GM18909 (cell line): ENCODE results near the gene FAM219A.

Experiments used
- ATAC-seq: cut with Tn5 transposase; IDR thresholded peaks from one replicate; pipeline ENCODE4 v1.9.1; 2021; ENCODE audit warnings: mild to moderate bottlenecking; ENCODE audit not compliant: unreplicated experiment, poor library complexity

FAM219A gene

DNA sequence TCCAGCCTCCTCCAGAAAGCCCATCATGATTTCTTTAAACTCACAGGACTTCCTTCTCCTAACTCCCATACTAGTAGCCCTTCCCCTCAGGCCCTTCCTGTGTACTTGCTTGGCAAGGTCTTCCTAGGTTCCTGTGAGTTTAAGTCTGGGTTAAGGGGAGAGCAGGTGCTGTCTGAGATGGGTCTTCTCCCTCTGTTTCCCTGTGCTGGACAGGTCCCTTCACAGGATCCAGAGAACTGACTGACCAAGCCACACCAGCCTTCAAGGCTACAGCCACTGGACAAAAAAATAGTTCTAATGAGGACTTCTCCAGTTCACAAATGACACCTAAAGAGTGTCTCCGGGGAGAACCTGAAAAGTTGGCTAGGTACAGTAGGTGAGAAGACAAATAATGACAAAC is 52.2 kb downstream of the FAM219A start:
- ATAC-seq: no peak

DNA sequence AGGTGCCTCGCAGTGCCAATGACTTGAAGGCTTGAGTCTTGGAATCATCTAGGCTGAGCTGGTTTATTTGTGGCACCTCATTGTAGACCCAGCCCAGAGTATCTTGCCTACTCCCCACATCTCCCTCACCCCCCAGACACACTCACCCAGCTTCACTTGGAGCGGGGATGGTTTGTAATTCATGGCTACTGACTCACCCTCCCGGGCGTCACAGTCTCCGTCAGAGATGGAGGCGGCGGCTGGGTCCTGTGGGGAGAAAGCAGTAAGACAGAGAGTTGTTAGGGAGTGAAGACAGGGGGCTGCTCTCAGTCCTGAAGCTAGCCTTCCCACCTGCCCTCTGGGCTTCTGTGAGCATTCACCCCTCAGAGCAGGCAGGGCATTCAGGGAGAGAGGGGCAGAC is 52.7 kb downstream of the FAM219A start:
- ATAC-seq: no peak

DNA sequence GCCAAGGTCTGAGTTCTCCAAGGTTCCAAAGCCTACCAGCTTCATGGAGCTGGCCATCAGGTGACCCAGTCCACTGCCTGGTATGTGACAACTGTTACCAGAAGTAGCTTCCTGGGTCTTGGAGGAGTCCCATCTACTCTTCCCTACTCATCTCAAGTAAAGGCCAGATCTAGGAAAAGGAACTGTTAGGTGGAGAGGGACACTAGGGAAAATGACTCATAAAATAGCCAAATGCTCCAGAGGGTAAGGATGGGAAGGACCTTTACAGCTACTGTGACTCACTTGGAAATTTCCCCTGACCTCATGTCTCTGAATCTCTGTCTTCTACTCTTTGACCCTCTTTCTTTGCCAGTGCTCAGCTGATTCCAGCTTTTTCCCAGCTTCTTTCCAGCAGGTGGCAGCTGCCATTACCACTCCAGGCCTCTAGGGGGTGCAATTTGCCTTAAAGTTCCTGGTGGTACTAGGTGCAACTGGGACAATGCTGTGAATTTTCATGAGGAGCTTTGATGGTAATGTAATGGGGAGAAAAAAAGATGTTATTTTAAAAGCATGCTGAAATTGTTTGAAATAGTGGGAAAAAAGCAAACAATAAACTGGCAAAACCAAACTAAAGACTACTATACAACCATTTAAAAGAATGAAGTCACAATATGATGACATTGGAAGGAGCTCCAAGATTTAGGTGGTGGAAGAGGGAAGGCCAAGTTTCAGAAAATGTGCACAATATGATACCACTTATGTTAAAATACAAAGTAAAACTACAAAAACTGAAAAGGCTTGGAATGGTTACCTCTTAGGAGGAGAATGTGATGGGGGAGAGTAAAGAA is 54.6 kb downstream of the FAM219A start:
- no peak for ATAC-seq

DNA sequence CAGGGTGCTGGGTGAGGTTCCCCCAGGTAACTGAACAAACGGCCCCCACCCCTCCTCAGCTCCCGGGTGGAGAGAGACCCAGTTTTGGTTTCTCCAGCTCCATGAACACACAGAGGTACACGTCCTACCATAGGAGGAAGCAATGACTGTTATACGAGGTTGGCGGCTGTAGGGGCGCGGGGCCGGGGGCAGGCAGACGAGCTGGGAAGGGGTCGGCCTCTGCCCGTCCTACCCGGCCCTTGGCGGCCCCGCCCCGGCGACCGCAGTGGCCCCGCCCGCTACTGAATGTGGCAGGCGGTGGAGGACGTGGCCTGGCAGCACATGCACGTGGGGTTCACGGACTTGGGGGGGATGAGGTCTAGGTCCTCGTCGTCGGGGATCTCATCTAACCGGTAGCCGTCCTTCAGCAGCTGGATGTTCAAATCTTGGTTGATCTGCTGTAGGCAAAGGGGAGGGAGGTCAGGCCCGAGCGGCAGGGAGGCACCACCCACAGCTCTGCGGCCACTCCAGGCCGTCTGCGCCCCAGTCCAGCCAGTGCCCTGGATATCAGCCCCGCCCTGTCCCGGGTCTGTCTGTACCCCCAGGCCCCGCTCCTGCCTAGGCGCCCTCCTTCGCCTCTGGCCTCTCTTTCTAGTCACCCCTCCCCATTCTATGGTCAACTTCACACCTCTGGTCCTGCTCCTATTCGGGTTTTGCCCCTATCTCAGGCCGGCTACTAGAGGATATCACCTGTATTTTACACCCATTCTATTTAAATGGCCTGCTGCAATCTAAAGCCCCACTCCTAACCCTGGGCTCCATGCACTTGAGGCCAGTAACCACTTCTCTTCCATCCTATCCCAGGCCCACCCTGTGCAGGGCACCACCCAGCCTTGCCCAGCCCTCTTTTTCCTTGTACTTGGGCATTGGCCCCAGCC is 57.4 kb downstream of the FAM219A start:
- ATAC-seq: no peak

DNA sequence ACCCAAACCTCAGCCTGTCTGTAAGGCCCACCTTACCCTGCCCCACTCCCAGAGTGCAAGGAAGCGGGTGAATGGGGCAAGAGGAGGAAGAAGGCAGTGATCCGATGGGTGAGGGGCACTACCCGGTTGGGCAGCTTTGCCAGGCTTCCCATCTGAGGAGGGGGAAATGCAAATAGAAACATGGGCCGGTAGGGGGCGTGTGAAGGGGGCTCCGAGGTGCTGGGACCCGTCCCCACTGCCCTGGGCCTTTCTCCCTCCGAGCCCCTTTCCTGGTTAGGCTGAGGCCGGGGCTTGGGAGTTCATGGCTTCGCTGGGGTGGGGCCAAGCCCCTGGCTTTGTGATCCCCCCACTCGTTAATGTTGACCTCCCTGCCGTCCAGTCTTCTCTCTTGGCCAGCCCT is 58.1 kb downstream of the FAM219A start:
- no peak for ATAC-seq

DNA sequence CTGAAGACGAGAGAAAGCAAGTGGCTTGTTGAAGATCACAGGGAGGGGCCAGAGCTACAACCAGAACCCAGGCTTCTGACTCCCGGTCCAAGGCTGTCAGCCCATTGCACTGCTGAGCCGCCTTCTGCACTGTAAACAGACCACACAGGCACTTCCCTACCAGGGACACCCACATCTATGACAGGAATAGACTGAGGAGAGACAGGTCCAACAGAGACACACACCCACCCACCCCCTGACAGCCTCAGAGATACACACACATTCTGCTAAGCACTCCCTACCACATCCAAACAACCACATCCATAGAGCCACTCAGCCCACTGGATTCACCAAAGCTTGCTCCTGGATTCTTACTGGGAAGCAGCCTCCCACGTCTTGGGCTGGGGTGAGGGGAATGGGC is 58.6 kb downstream of the FAM219A start:
- ATAC-seq: no peak

DNA sequence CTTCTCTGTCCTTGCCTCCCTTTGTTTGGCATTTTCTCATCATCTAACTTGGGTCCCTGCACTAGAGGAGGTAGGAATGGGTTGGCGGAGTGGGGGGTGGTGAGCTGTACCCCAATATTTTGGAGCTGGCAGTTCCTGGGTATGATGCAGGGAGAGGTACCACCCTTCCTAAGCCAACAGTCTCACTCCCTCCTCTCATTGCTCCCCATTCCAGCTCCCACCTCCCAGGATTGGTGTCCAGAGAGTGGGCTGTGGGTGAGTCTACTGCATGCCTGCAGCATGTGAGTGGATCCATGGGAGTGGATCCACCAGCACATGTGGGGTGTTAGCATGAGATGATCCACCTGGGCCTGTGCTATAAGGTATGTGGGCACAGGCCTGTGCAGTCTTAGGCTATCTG is 59.5 kb downstream of the FAM219A start:
- ATAC-seq: no peak

DNA sequence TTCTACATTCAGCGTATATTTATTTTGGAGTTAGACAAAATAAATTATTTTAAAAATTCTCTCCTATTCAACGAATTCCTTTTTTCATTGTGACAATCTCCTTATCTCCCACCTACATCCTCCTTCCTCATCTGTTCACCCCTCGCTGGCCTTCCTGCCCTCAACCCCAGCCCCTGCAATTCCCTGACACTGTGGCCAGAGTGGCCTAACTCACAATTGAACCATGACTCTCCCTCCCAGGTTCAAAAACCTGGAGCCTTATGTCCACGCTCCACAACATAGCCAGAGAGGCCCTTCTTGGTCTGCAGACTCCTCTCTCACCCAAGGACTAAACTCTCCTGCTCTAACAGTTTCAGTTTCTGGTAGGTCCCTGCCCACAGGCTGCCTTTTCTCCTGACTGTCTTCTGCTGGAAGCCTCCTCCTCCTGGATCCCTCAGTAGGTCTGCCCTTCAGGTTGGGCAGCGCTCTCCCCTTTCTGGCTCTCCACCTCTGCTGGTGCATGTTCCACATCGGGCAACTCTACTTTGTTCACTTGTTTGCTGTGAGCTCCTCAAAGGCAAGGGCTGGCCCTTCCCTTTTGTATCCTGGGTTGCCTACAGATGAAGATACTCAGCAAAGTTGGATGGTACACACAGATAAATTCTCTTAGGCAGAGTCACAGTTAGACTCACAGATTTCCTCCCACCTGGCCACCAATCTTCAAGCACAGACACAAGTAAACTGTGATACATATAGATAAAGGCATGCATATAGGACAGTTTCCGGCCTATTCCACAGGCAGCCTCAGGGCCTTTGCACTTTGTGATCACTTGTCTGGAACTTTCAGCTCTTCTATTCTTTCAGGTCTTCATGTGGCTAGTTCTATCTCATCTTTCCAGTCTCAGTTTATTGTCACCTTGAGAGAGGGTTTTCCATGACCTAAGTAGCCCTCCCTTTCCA is 61.8 kb downstream of the FAM219A start:
- no peak for ATAC-seq

DNA sequence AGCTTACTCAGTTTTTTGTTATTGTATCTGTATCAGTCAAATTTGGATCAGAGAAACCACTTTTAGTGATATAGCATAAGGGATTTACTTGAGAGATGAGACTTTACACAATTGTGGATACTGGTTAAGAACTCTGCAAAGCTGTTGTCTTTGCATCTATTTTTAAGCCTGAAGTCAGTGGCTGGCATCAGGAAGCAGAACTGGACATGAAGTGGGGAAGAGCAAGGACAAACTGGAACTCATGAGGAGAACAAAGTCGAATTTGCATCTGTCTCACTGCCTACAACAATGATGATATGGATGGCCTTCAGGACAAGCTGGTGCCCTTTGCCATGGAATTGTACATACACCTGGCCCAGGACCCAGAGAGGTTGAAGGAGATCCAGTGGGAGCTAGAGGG is 65.9 kb downstream of the FAM219A start:
- no peak for ATAC-seq

DNA sequence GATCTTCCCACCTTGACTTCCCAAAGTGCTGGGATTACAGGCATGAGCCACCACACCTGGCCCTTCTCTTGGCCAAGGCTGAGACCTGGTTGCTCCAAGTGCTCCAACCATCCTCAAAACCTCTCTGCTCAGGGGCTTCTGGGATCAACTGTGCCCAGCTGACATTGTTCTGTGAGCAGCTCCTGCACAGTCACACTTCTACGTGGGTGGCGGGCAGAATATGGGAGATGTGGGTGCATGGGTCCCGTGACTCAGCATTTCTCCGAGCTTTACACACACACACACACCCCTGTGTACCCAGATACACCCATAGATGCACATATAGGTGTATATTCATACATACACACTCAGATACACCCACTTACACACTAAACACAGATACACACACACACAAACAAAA is 71.1 kb downstream of the FAM219A start:
- ATAC-seq: no peak

DNA sequence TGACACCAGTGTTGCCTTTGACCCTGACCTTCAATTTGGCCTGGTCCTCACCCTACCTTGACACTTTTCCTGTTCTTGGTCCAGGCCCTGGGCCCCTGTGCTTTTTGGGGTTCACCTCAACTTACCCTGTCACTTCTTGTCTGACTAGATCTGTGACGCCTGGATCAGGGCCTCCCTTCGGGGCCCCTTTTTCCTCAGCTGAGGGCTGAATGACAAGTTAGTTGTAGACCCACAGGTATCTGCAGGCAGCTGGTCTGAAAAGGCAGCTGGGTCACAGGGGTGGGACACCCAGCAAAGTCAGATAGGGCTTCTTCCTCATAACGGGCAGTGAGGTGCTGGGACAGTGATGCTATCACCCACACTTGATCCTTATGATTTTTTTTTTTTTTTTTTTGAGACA is 71.7 kb downstream of the FAM219A start:
- ATAC-seq: no peak

DNA sequence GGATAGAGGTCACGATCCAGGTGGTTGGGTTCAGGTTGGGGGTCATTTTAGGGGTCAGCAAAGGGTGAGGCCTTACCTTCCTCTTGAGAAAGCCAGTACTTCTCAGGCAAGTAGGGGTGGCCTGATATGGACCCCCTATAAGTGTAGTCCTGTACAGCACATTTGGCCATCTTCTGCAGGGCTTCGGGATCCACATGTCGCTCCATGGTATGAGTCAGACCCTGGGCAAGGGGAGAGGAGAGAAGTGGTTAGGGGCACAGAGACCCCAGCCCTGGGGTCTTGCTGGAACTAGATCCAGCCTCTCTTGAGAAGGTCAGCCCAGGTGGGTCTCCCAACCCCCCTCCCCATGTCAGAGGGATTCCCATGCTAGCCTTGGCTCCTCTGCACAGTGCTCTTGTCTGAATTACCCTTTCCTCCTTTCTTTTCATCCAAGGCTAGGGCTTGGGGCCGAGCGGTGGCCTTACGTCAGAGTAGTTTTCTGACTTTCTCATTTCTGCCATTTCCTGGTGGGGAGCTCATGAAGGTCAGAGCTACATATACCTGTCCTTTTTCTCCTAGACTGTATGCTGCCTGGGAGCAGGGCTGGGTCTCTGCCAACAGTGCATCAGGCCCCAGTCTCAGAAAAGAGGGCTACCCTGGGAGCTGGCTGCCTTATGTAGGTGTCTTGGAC is 72.7 kb downstream of the FAM219A start:
- ATAC-seq: no peak

DNA sequence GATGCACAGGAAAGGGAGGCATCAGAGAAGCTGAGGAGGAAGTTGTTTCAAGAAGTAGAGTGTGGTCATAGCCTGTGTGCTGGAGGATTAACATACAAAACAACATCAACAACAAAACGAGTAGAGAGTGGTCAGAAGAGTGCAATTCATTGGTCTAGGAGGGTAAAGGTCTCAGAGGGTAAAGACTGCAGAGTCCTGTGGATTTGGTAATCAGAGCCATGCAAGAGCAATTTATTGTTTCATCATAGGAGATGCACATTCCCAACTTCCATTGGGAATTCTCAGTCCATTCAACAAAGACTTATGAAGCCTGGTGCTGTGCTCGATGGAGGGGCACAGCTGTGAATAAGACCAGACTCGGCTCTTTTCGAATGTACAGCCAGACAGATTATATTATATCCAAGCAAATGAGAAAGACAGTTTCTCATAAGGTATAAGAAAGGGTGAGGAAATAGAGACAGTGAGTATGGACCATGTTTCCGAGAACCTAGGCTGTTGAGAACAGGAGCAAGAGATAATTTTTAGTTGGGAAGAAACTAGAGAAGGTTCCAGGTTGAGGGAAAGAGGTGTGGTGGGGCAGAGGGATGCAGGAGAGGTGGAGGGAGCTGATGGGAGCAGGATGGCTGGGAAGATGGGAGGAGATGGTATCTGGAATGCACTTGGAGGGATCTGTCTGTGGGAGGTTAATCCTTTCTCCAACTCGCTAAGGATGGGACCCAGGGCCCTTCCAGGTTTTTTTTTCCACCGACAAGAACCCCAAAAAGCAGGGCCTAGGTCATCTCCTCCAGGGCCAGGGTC is 73.8 kb downstream of the FAM219A start:
- no peak for ATAC-seq

DNA sequence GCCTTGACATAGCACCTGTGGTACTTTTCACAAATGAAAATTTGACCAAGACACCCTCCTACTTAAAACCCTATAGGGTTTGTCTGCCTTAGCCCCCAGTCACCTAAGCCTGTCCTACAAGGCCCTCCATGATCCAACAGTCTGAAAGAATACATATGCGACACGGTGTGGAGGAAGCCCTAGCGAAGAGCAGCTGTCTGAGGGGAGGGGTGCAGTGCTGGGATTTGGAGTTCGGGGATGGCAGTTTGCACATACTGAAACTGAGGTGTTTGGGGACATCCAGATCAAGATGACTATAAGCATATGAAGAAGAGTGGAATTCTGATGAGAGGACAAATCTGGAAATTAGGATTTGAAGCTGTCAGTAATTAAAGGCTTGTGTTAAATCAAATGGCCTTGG is 74.5 kb downstream of the FAM219A start:
- ATAC-seq: no peak

DNA sequence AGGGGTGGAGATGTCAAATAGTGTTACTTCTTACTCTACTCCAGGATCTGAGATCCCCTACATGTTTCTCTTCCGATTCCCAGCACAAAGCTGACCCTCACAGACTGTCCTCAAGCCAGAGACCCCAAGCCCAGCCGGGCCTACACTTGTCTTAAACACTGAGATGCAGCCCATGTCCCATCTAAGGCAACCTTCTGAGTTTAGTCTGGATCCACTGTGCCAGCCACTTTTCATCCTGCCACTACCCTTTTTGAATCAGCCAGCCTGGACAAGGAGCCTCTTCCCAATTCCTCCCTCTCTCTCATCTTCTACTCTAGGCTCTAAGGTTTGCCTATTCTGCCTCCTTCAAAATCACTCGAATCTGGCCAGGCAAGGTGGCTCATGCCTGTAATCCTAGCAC is 75.5 kb downstream of the FAM219A start:
- no peak for ATAC-seq

DNA sequence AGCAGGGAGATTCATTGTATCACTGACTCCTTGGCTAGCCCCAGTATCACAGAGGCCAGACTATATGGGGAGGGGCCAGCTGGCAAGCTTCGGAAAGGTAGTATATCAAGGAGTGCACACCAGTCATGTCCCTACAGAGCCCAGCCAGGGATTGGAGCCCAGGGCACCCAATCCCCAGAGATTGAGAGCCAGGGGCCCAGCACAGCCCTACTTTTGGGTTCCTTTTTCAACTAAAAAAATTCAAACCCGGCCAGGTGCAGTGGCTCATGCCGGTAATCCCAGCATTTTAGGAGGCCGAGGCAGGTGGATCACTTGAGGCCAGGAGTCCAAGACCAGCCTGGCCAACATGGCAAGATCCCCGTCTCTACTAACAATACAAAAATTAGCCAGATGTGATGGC is 76.3 kb downstream of the FAM219A start:
- no peak for ATAC-seq

DNA sequence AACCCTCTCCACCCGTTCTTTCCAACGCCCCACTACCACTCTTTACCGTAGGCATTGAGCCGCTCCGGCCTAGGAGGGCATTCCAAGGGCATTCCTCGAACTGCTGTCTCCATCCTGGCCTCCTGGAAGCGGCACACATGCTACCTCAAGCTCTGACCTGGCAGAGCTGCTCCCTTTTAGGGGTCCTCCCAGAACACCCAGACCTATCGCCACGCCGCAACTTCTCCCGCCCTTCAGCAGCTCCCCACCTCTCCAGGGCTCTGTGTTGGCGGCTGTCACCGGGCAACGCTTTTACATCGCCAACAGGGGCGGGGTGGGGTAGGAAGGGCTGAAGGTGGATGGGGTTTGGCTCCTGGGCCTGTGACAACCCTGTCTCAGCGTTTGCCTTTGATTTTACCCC is 77.0 kb downstream of the FAM219A start:
- no peak for ATAC-seq

DNA sequence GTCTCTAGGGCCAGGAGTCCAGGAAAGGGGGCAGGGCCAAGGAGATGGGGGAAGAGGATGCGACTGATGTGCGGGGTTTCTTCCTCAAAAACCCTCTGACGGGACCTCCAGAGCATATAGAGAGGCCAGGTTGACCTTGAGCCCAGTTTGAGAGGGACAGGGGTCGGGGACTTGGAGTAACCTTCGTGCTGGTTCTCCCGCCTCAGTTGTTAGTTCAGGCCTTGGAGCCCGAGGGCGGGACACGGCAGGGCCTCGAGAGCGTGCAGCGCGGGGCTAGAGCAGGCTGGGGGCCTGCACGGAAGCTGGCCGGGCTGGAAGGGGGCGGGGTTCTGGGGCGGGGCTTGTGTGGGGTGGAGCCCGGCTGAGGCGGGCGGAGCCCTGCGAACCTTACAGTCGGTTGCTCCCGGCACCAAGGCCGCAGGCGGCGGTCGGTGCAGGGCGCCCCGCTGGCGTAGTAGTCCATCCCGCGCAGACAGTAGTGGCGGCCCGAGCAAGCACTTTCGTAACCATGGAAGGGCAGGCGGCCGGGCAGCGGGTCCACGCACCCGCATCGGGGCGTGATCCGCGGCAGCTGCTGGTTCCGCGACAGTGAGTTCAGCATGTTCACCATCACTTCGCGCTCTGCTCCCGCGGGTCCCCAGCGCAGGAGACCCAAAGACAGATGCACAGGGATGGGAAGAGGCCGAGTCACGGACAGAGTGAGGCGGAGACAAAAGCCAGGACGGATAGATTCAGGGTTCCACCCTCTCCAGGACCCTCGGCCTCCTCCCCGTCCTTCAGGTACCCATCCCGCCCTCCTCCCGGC is 77.7 kb downstream of the FAM219A start:
- ATAC-seq: peak; percentile 36
